ENCODE measurements around the gene EXO1.
"Not testable (repeated sequence)": the region's sequence is repeated elsewhere in the genome, so short reads cannot be mapped to it uniquely, and the experiment has no call there.

Gene EXO1

DNA sequence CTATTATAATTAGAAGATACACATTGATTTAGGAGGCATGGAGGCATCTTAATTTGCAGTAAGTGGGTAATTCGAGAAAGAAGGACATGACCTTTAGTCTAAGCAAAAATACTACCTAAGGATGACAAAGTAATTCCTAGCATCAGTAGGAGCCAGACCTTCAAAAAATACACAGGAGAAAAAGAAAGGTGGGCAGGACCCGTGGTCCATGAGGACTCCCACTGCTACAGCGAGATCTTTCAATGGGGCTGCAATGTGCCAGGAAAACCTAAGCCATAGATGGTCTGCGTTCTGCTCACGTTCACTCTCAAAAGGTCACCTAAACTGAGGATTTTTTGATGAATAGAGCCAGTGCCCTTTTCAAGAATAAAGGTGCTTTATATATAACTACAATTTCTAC is 10.6 kb upstream of the EXO1 start:
- DNase-seq = no peak

DNA sequence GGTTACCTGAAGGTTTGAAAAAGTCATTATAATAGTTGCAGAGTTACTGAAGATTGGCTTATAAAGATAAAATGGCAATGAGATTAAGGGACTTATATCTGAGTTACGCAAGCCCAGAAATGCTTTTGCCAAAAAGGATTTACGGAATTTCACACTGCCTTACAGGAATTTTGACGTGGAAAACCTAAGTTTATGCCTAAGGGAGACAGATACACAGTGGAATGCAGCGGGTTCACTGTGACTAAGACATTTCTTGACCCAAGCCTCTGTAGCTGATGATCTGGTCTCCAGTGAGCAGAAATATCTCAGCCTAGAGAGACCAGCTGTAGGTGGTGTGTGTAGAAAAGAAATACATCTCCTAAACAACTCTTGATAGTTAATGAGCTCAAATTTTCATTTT is 10.1 kb upstream of the EXO1 start:
- DNase-seq = no peak

- no peak for DNase-seq
Observed at GRCh38 chr1:241838897-241839296, 9.1 kb upstream of the EXO1 start.

DNA sequence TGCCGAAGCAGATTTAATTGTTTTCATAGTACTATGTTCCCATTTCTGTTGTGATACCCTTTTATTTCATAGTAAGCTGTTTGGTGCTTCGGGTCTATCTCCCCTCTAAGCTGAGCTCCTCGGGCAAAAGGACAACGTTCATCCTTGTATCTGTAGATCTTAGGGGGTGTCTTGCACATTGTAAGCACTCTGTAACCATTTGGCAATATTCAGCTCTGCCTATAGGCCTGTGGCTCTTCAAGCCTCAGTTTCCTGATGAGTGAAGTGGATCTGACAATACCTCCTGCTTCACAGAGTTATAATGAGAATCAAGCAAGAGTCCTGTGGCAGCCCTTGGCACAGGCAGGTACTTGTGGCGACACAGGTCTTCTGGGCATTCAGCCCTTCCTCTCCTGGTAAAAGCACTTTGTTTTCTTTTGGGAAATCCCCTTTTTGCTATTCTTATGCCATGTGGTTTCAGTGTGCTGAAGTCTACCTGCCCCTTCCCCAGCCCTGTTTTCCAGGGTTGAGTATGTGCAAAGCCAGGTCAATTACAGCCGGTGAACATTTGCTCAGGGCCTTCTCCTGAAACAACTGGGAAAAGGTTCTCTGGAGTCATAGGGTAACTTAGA is 8.5 kb upstream of the EXO1 start:
- DNase-seq = no peak

GRCh38 chr1:241840164-241840563 is 7.8 kb upstream of the EXO1 start:
- no peak for DNase-seq

DNA sequence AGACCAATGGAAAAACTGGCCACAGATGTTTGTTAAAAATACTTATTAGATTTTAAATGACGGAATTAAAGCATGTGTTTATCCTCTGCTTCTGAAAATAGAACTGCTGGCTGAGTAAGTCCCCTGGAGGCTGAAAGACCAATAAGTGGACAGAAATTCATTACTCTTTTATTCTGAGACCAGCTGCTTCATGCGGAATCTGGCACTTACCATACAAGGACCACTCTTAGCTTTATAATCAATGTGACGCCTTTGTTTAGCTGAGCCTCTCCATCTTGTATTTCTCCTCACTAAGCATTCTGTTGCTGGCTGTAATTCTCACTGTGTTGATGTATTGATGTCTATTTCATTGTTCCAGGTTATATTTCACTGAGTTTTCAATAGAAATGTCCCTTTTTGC is 6.3 kb upstream of the EXO1 start:
- DNase-seq = no peak

GRCh38 chr1:241842565-241842964 is 5.4 kb upstream of the EXO1 start:
- DNase-seq = no peak

DNA sequence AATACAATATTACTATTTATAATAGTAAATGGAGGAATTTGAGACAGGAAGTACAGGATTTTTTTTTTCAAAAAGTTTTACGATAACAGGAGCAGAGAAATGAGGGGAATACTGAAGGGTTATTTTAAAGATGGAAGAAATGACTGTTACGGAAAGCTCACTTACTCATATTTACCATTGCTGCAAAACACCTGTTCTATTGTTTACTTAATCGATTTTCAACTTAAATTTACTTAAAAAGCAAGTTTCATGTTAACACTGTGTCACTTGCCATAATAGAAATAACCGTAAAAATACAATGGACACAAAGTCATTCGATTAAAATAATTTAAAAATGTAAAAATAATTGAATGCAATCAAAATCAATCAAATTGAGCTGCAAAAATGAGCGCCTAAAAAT is 3.4 kb upstream of the EXO1 start:
- DNase-seq = no peak

GRCh38 chr1:241846375-241846774 is 1.6 kb upstream of the EXO1 start:
- no peak for DNase-seq

DNA sequence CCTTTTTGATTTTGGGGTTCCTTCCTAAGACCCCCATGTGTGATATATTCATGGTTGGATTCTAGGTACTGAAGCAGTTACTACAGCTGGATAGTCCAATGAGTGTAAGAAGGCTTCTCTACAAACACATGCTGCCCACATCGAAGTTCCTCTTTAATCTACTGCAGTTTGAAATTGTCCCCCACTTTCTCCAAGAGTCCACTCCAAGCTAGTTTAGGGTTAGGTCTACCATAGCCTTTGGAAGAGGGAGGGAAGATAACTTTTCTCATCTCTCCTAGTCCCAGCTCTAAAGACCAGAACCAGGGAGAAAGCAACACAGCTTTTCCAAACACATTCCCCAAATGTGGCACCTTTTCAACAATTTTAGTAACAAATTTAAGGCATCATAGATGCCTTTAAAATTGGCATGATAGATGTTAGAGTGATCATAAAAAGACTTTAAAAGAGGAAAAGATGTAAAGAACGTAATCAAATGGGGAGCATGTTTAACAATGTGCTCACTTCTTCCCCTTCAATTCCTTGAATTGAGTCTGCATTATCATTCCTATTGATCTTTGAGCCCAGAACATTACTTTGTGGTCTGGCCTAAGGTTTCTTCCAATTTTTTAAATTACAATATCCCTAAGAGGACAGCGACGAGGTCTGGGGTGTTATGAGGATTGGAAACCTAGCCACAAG is 1.0 kb upstream of the EXO1 start:
- DNase-seq = no peak

DNA sequence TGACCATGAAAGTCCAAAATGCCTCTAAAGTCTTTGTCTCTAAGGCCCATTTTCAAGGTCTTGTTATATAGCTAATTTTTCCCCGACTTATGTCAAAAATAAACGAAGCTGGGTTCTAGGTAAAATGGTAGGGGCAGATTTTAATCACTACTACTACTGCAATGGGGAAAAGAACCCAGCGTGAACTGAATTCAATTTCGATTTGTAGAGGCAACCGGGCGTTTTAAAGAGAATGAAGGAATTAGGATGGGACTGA is 536 bp upstream of the EXO1 start:
- no peak for DNase-seq

GRCh38 chr1:241848686-241849344 is 811 bp downstream of the EXO1 start:
- no peak for DNase-seq

DNA sequence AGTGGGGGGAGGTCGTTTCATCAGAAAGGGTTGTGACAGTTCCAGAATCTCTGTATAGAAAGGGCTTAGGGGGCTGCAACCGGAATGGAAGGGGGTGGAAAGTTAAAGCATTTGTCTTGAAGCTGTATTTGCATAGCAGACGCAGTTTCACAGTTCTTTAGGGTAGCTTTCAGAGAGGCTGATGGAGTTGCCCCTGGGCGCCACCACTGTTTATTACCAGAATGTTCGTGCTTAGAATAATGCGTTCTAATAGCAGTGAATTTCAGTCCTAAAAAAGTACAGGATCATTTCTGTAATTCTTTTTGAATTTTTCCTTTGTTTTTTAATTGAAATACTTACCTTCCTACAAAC is 1.3 kb downstream of the EXO1 start:
- DNase-seq = no peak

DNA sequence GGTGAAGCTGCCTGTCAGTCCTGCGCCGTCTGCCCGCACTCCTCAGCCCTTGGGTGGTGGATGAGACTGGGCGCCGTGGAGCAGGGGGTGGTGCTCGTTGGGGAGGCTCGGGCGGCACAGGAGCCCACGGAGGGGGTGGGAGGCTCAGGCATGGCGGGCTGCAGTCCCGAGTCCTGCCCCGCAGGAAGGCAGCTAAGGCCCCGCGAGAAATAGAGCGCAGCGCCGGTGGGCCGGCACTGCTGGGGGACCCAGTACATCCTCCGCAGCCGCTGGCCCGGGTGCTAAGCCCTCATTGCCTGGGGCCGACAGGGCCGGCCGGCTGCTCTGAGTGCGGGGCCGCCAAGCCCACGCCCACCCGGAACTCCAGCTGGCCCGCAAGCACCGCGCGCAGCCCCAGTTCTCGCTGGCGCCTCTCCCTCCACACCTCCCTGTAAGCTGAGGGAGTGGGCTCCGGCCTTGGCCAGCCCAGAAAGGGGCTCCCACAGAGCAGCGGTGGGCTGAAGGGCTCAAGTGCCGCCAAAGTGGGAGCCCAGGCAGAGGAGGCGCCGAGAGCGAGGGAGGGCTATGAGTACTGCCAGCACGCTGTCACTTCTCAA is 7.6 kb downstream of the EXO1 start:
- not testable (repeated sequence) for DNase-seq

DNA sequence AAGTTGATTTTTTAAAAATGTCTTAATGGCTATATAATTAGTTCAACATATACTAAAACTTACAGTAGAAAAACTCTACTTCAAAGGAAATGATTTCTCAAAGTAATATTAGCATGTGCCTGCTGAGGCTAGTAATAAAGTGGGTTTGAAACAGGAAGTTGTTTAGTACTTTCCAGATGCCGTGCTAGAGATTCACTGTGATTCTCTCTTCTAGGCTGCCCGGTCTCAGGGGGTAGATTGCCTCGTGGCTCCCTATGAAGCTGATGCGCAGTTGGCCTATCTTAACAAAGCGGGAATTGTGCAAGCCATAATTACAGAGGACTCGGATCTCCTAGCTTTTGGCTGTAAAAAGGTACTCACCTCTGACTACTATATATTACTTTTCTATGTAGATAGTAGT is 9.1 kb downstream of the EXO1 start:
- DNase-seq = no peak

- DNase-seq = no peak
Observed at GRCh38 chr1:241860922-241861321, 12.9 kb downstream of the EXO1 start.

- no peak for DNase-seq
Observed at GRCh38 chr1:241869022-241869421, 21.0 kb downstream of the EXO1 start.

GRCh38 chr1:241870336-241870735 is 22.3 kb downstream of the EXO1 start:
- no peak for DNase-seq

GRCh38 chr1:241870746-241871430 is 22.9 kb downstream of the EXO1 start:
- DNase-seq = no peak

DNA sequence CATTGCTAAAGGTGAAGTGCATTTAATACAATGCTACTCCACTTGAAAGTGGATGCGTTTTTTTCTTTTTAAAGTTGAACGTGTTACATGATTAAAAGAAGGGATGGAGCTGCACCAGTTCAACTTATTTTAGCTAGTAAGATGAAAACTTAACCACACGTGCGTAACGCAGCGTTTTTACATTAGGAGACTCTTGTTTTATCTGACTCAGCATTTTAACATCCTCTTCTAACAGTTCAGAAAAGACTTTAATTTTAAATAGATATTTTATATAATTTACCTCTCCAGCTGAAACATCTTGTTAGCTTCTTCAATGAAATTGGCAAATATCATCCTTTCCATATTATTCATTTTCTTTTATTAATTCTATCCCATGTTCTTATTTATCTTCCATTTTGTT is 33.4 kb downstream of the EXO1 start:
- DNase-seq = no peak

GRCh38 chr1:241883159-241883558 is 35.2 kb downstream of the EXO1 start:
- DNase-seq = no peak

DNA sequence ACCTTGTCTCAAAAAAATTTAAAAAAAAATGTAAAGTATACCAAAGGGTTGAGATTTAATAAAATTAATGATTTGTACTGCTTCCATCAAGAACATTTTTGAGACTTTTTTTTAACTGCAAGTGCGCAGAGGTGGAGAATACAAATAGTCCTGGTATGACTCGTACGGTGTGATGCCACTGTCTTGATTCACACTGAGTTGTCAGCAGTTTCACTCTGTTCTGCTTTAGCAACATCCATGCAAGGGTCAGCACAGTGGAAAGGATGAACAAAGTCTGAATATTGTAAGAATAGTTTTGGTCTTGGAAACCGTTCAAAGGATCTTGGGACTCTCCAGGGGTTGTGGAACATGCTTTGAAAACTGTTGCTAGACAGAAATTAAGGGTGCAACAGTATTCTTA is 40.2 kb downstream of the EXO1 start:
- no peak for DNase-seq

DNA sequence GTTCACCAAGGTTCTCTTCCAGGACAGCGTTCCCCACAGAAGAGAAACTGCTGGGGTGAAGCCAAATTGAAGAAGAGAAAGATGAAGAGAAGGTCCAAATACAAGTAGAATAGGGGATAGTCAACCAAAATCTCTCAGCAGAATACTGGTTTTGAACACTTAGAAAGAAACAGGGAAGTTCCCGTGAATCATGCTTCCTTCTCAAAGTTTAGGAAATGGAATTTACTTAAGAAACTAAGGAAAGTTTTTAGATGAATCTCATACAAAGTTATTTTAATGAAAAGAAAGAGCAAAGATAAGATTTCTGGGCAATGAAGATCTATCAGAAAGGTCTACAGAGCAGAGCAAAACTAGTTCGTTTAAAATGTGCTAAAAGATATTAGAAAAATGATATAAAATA is 43.3 kb downstream of the EXO1 start:
- DNase-seq = no peak

GRCh38 chr1:241894016-241894415 is 46.0 kb downstream of the EXO1 start:
- DNase-seq = no peak

All from T-helper 9 cell (primary cell).